Measurements from ENCODE around the gene PSMD6. TPM values are rescaled to one million over a fixed set of nuclear protein-coding genes. Genes with fewer than 3 reads are reported as not detected.

The PSMD6 gene
- total and polyA plus RNA-seq, 2 donors (not counting 1 experiment from before 2014, with no cell fraction given) = 79.1 to 89.0 TPM

- H4K20me1 ChIP-seq (ENCODE audit: control insufficient read depth, extremely low read depth, insufficient read depth, low read length) = no peaks in the 10 kb centered on the region
- H3K4me3 ChIP-seq (replicated peaks in 1 of 4; ENCODE audit: control extremely low read depth in 1 of 4, insufficient read depth in 1 of 4, low read depth in 3 of 4, low read length in 4 of 4) = peak overlapping the region; percentile 59 to 97 (median 88)
- H3K27ac ChIP-seq (ENCODE audit: insufficient read depth, low read length) = peak overlapping the region; percentile 95
- no peak overlapping the region for H2AFZ ChIP-seq (ENCODE audit: low read length)
- peak overlapping the region; percentile 86 for H3K4me2 ChIP-seq (ENCODE audit: extremely low read depth, insufficient read depth, low read length)
- H3K27me3 ChIP-seq (ENCODE audit: control insufficient read depth, insufficient read depth, low read length) = no peaks in the 10 kb centered on the region
- DNase-seq (ENCODE audit: low read depth in 2 of 2) = no peak
- H3K9me3 ChIP-seq (ENCODE audit: control insufficient read depth, insufficient read depth, low read depth, low read length) = no peaks in the 10 kb centered on the region
- peak in 1 of 2 donors; percentile 6 for TF ChIP-seq CTCF (conservative IDR thresholded peaks at IDR 0.05 in 1 of 2, IDR thresholded peaks at IDR 0.05 in 1 of 2; ENCODE audit: low read depth in 1 of 2, low read length in 2 of 2)
- no peak for TF ChIP-seq EZH2 (IDR thresholded peaks at IDR 0.05; ENCODE audit: low read length, missing control alignments)
- H3K36me3 ChIP-seq (ENCODE audit: control insufficient read depth, insufficient read depth, low read length) = peaks cover 5% of the 10 kb centered on the region
- H3K79me2 ChIP-seq (ENCODE audit: control insufficient read depth, insufficient read depth, low read length) = peaks cover 24% of the 10 kb centered on the region
- H3K4me1 ChIP-seq (ENCODE audit: control insufficient read depth, extremely low read depth, insufficient read depth, low read length) = no peaks in the 10 kb centered on the region
- no peak overlapping the region for H3K9ac ChIP-seq (ENCODE audit: insufficient read depth, low read length)
Measured at GRCh38 chr3:64021922-64022321, 1.4 kb downstream of the PSMD6 start.

DNA sequence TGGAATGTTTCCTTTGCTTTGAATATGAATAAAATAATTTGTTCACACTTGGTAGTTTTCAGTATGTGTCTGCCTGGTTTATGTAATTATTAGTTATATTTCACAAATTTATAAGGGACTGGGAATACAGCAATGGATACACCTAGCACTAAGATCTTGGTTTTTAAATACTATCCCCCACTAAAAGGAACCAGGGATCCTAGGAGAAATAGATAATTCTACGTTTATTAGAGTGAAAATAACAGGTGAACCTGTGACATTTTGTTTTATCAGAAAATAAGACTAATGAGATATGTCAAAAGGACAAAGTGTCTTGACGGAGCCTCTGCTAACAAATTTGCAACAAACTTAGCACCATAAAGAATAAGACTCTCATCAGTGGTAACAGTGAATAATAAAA, 3.4 kb downstream of the PSMD6 start:
- TF ChIP-seq CTCF (conservative IDR thresholded peaks at IDR 0.05 in 1 of 2, IDR thresholded peaks at IDR 0.05 in 1 of 2; ENCODE audit: low read depth in 1 of 2, low read length in 2 of 2) (no peak), EZH2 (IDR thresholded peaks at IDR 0.05; ENCODE audit: low read length, missing control alignments) (no peak)
- Histone ChIP-seq H3K27ac (ENCODE audit: insufficient read depth, low read length) (no peak overlapping the region), H2AFZ (ENCODE audit: low read length) (no peak overlapping the region), H3K36me3 (ENCODE audit: control insufficient read depth, insufficient read depth, low read length) (peaks cover 5% of the 10 kb centered on the region), H4K20me1 (ENCODE audit: control insufficient read depth, extremely low read depth, insufficient read depth, low read length) (no peaks in the 10 kb centered on the region), H3K79me2 (ENCODE audit: control insufficient read depth, insufficient read depth, low read length) (peaks cover 24% of the 10 kb centered on the region), H3K27me3 (ENCODE audit: control insufficient read depth, insufficient read depth, low read length) (no peaks in the 10 kb centered on the region), H3K9ac (ENCODE audit: insufficient read depth, low read length) (no peak overlapping the region), H3K4me2 (ENCODE audit: extremely low read depth, insufficient read depth, low read length) (no peak overlapping the region), H3K9me3 (ENCODE audit: control insufficient read depth, insufficient read depth, low read depth, low read length) (no peaks in the 10 kb centered on the region), H3K4me3 (replicated peaks in 1 of 4; ENCODE audit: control extremely low read depth in 1 of 4, insufficient read depth in 1 of 4, low read depth in 3 of 4, low read length in 4 of 4) (no peak overlapping the region), H3K4me1 (ENCODE audit: control insufficient read depth, extremely low read depth, insufficient read depth, low read length) (no peaks in the 10 kb centered on the region)
- DNase-seq (ENCODE audit: low read depth in 2 of 2) = no peak

- peaks cover 5% of the 10 kb centered on the region for H3K36me3 ChIP-seq (ENCODE audit: control insufficient read depth, insufficient read depth, low read length)
- peaks cover 27% of the 10 kb centered on the region for H3K79me2 ChIP-seq (ENCODE audit: control insufficient read depth, insufficient read depth, low read length)
Measured at GRCh38 chr3:64019271-64019670, 4.0 kb downstream of the PSMD6 start.

More at GRCh38 chr3:64019271-64019670, 4.0 kb downstream of the PSMD6 start:
- Histone ChIP-seq H3K4me1 (ENCODE audit: control insufficient read depth, extremely low read depth, insufficient read depth, low read length) (no peaks in the 10 kb centered on the region), H3K9me3 (ENCODE audit: control insufficient read depth, insufficient read depth, low read depth, low read length) (no peaks in the 10 kb centered on the region), H3K4me3 (replicated peaks in 1 of 4; ENCODE audit: control extremely low read depth in 1 of 4, insufficient read depth in 1 of 4, low read depth in 3 of 4, low read length in 4 of 4) (no peak overlapping the region), H2AFZ (ENCODE audit: low read length) (no peak overlapping the region), H3K27ac (ENCODE audit: insufficient read depth, low read length) (no peak overlapping the region), H3K27me3 (ENCODE audit: control insufficient read depth, insufficient read depth, low read length) (no peaks in the 10 kb centered on the region), H3K4me2 (ENCODE audit: extremely low read depth, insufficient read depth, low read length) (no peak overlapping the region), H4K20me1 (ENCODE audit: control insufficient read depth, extremely low read depth, insufficient read depth, low read length) (no peaks in the 10 kb centered on the region), H3K9ac (ENCODE audit: insufficient read depth, low read length) (no peak overlapping the region)
- TF ChIP-seq EZH2 (IDR thresholded peaks at IDR 0.05; ENCODE audit: low read length, missing control alignments) (no peak), CTCF (conservative IDR thresholded peaks at IDR 0.05 in 1 of 2, IDR thresholded peaks at IDR 0.05 in 1 of 2; ENCODE audit: low read depth in 1 of 2, low read length in 2 of 2) (no peak)
- DNase-seq (ENCODE audit: low read depth in 2 of 2) = no peak
